Trophoblast cell (in vitro differentiated cells and primary cell): ENCODE data around the gene PDE5A.

Experiments used
- DNase-seq, 2 donors: peaks; one replicate each; pipeline ENCODE4 v3.0.0-alpha.2; 2016
- H2AFZ ChIP-seq: 2 replicates; pipeline ENCODE4 v1.6.1; 2013; ENCODE audit warnings: low read length, moderate library complexity, mild to moderate bottlenecking; ENCODE audit not compliant: insufficient read depth, poor library complexity
- H2AK5ac ChIP-seq: 2 replicates; pipeline ENCODE4 v1.6.1; 2013; ENCODE audit warnings: mild to moderate bottlenecking, low read length
- H2BK120ac ChIP-seq: 2 replicates; pipeline ENCODE4 v1.6.1; 2013; ENCODE audit warnings: low read length, mild to moderate bottlenecking, moderate library complexity; ENCODE audit not compliant: insufficient read depth, poor library complexity
- H2BK12ac ChIP-seq: 2 replicates; pipeline ENCODE4 v1.6.1; 2013; ENCODE audit warnings: mild to moderate bottlenecking, low read length, moderate library complexity
- H2BK5ac ChIP-seq: 2 replicates; pipeline ENCODE4 v1.6.1; 2013; ENCODE audit warnings: low read length, low read depth, moderate library complexity, mild to moderate bottlenecking; ENCODE audit not compliant: poor library complexity
- H3K14ac ChIP-seq: 2 replicates; pipeline ENCODE4 v1.6.1; 2013; ENCODE audit warnings: mild to moderate bottlenecking, low read length
- H3K18ac ChIP-seq: 2 replicates; pipeline ENCODE4 v1.6.1; 2013; ENCODE audit warnings: mild to moderate bottlenecking, low read length
- H3K23ac ChIP-seq: 2 replicates; pipeline ENCODE4 v1.6.1; 2013; ENCODE audit warnings: low read length
- H3K27ac ChIP-seq: 2 replicates; pipeline ENCODE4 v1.5.1; 2013; ENCODE audit warnings: low read depth, mild to moderate bottlenecking, inconsistent platforms, low read length, moderate library complexity
- H3K27me3 ChIP-seq: 2 replicates; pipeline ENCODE4 v1.6.1; 2013; ENCODE audit warnings: inconsistent platforms, mild to moderate bottlenecking, low read length, moderate library complexity; ENCODE audit not compliant: insufficient read depth
- H3K36me3 ChIP-seq, 2 experiments: 1 replicate in 1 of 2; 2 replicates in 1 of 2; pipeline ENCODE4 v1.6.1; 2013; ENCODE audit warnings: low read length in 2 of 2, mild to moderate bottlenecking in 2 of 2, moderate library complexity in 1 of 2; ENCODE audit not compliant: insufficient read depth in 2 of 2, control insufficient read depth in 1 of 2
- H3K4ac ChIP-seq: 2 replicates; pipeline ENCODE4 v1.6.1; 2013; ENCODE audit warnings: low read depth, mild to moderate bottlenecking, low read length, moderate library complexity
- H3K4me1 ChIP-seq, 2 experiments: 1 replicate in 1 of 2; 2 replicates in 1 of 2; pipeline ENCODE4 v1.6.1; 2013; ENCODE audit warnings: low read length in 2 of 2, mild to moderate bottlenecking in 2 of 2, moderate library complexity in 1 of 2; ENCODE audit not compliant: insufficient read depth in 2 of 2, control insufficient read depth in 1 of 2
- H3K4me2 ChIP-seq: 2 replicates; pipeline ENCODE4 v1.6.1; 2013; ENCODE audit warnings: inconsistent platforms, mild to moderate bottlenecking, low read length, moderate library complexity
- H3K4me3 ChIP-seq: 2 replicates; pipeline ENCODE4 v1.5.1; 2013; ENCODE audit warnings: mild to moderate bottlenecking, low read depth, low read length, inconsistent platforms
- H3K79me1 ChIP-seq: one replicate; pipeline ENCODE4 v1.6.1; 2013; ENCODE audit warnings: low read length
- H3K79me2 ChIP-seq: 2 replicates; pipeline ENCODE4 v1.6.1; 2013; ENCODE audit warnings: low read length, mild to moderate bottlenecking; ENCODE audit not compliant: control insufficient read depth, insufficient read depth, poor library complexity
- H3K9ac ChIP-seq: 2 replicates; pipeline ENCODE4 v1.6.1; 2013; ENCODE audit warnings: mild to moderate bottlenecking, low read length
- H3K9me3 ChIP-seq: 2 replicates; pipeline ENCODE4 v1.6.1; 2013; ENCODE audit warnings: low read depth, mild to moderate bottlenecking, control low read depth, inconsistent platforms, low read length; ENCODE audit not compliant: insufficient read depth
- H4K12ac ChIP-seq: 2 replicates; pipeline ENCODE4 v1.6.1; 2013; ENCODE audit warnings: low read depth, mild to moderate bottlenecking, low read length, moderate library complexity
- H4K8ac ChIP-seq: 2 replicates; pipeline ENCODE4 v1.6.1; 2013; ENCODE audit warnings: low read depth, mild to moderate bottlenecking, low read length, moderate library complexity
- H4K91ac ChIP-seq: one replicate; pipeline ENCODE4 v1.6.1; 2013; ENCODE audit warnings: low read depth, mild to moderate bottlenecking, low read length, moderate library complexity
- WGBS: extraction: QIAGEN DNeasy Blood & Tissue Kit; methylation state at CpG from one replicate; pipeline ENCODE4 v1.1.7; 2013; ENCODE audit warnings: missing lambda C conversion rate; ENCODE audit not compliant: insufficient read length, insufficient coverage; ENCODE audit errors: extremely low coverage; 5-methylcytosine and 5-hydroxymethylcytosine counted together

Gene PDE5A

DNA sequence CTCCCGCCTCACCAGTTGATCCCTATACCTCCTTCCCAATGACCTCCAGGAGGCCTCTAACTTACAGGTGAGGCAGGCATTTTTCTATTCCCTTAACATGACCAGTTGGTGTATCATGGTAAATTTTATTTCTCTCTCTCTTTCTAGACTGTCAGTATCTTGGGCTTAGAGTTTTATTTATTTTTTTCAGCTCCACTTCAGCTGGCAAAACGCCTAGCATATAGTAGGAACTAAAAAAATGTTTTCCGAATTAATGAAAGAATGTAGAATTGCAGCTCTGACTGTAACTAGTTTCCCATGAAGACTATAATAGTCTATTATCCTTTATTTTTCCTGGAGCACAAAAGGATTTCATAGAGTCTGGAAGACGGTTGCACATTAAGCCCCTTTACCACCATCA is 84.8 kb downstream of the PDE5A start:
- Histone ChIP-seq H3K18ac (no peak overlapping the region), H3K79me1 (no peaks in the 10 kb centered on the region), H2BK120ac (no peak overlapping the region), H4K12ac (no peak overlapping the region), H3K4me3 (no peak overlapping the region), H3K36me3 (no peaks in the 10 kb centered on the region), H3K4me1 (no peaks in the 10 kb centered on the region), H3K14ac (no peak overlapping the region), H3K4ac (no peak overlapping the region), H3K27me3 (no peaks in the 10 kb centered on the region), H2BK5ac (no peak overlapping the region), H3K79me2 (no peaks in the 10 kb centered on the region), H3K23ac (peak overlapping the region; percentile 31), H2AFZ (no peak overlapping the region), H3K4me2 (no peak overlapping the region), H2AK5ac (no peak overlapping the region), H2BK12ac (no peak overlapping the region), H3K9me3 (no peaks in the 10 kb centered on the region), H4K8ac (no peak overlapping the region), H4K91ac (no peak overlapping the region), H3K27ac (no peak overlapping the region), H3K9ac (no peak overlapping the region)
- DNase-seq = no peak
- no CpG with 5 or more reads among the region's 4 CpGs for WGBS

DNA sequence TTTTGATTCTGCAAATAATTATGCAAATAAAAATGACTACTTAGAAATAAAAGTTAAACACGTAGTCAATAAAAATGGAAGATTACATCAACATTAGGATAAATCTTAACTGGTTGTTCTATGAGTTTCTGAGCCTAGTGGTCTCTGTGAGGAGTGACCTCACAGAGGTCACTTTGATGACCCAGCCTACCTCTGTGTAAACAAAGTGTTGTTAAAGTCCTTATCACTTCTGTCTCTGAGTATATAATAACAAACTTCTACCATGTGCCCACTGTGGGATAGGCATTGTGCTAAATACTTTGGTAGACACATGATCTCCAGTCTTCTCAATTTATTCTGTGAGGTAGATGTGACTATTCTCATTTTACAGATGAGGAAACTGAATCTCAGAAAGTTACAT is 85.4 kb downstream of the PDE5A start:
- DNase-seq = no peak
- H3K27me3 ChIP-seq = no peaks in the 10 kb centered on the region
- no CpG with 5 or more reads among the region's 1 CpG for WGBS

DNA sequence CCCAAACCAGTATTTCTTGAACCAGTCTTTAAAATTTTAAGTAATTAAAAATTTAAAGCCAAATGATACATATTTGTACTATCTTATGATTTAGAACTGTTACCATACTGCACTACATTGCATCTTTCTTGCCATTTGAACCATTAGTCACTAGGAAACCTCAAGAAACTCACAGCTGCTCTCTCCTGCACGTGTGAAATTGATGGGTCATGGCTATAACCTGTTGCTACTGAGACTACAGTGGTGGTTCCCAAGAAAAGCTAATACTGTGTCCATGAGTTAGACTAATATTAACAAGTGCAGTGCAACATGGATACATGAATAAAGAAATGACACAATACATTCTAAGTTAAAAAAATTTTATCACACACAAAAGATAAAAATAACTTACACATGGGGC is 88.4 kb downstream of the PDE5A start:
- no peak overlapping the region for H2BK120ac ChIP-seq
- no peak overlapping the region for H3K9ac ChIP-seq
- H4K91ac ChIP-seq = no peak overlapping the region
- DNase-seq = no peak
- H3K4ac ChIP-seq = no peak overlapping the region
- no peaks in the 10 kb centered on the region for H3K79me2 ChIP-seq
- H2AFZ ChIP-seq = no peak overlapping the region
- H4K8ac ChIP-seq = no peak overlapping the region
- no peaks in the 10 kb centered on the region for H3K4me1 ChIP-seq
- no peaks in the 10 kb centered on the region for H3K36me3 ChIP-seq
- no CpG with 5 or more reads among the region's 1 CpG for WGBS
- H2BK12ac ChIP-seq = no peak overlapping the region
- no peaks in the 10 kb centered on the region for H3K9me3 ChIP-seq
- H3K4me3 ChIP-seq = no peak overlapping the region
- H3K18ac ChIP-seq = no peak overlapping the region
- H4K12ac ChIP-seq = peak overlapping the region; percentile 30
- H3K27ac ChIP-seq = no peak overlapping the region
- H2BK5ac ChIP-seq = no peak overlapping the region
- no peak overlapping the region for H3K23ac ChIP-seq
- no peak overlapping the region for H2AK5ac ChIP-seq
- no peak overlapping the region for H3K4me2 ChIP-seq
- H3K79me1 ChIP-seq = no peaks in the 10 kb centered on the region
- no peak overlapping the region for H3K14ac ChIP-seq
- no peaks in the 10 kb centered on the region for H3K27me3 ChIP-seq

More for the DNA sequence above, 85.4 kb downstream of the PDE5A start:
- no peak overlapping the region for H3K9ac ChIP-seq
- H4K12ac ChIP-seq = no peak overlapping the region
- no peak overlapping the region for H2AFZ ChIP-seq
- H4K91ac ChIP-seq = no peak overlapping the region
- no peak overlapping the region for H3K18ac ChIP-seq
- H3K23ac ChIP-seq = no peak overlapping the region
- H3K79me1 ChIP-seq = no peaks in the 10 kb centered on the region
- no peak overlapping the region for H2BK120ac ChIP-seq
- H3K4ac ChIP-seq = no peak overlapping the region
- H2AK5ac ChIP-seq = no peak overlapping the region
- no peak overlapping the region for H3K27ac ChIP-seq
- H3K79me2 ChIP-seq = no peaks in the 10 kb centered on the region
- no peak overlapping the region for H2BK12ac ChIP-seq
- H3K14ac ChIP-seq = no peak overlapping the region
- H3K36me3 ChIP-seq = no peaks in the 10 kb centered on the region
- H4K8ac ChIP-seq = no peak overlapping the region
- no peaks in the 10 kb centered on the region for H3K4me1 ChIP-seq
- H3K9me3 ChIP-seq = no peaks in the 10 kb centered on the region
- H2BK5ac ChIP-seq = no peak overlapping the region
- H3K4me2 ChIP-seq = no peak overlapping the region
- H3K4me3 ChIP-seq = no peak overlapping the region

DNA sequence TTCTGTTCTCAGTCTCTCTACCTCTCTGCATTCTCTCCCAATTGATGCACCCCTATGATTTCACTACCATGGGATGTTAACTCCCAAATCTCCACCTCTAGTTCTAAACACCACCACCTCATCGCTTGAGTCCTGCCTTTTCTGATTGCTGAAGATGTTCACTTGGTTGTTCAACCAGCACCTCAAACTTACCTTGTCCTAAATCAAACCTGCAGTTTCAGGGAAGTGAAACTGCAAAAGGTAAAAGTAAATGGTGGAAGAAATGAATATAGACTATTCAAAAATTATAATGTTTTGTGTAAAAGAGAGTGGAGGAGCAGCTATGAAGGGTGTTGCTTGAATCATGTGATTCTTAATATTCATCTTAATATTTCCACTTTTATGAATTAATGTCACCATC is 91.0 kb downstream of the PDE5A start:
- Histone ChIP-seq H3K4me3 (no peak overlapping the region), H3K27me3 (no peaks in the 10 kb centered on the region), H3K27ac (no peak overlapping the region), H2AK5ac (no peak overlapping the region), H3K14ac (no peak overlapping the region), H3K4ac (no peak overlapping the region), H2BK120ac (no peak overlapping the region), H3K79me2 (no peaks in the 10 kb centered on the region), H3K23ac (no peak overlapping the region), H2BK12ac (no peak overlapping the region), H2AFZ (no peak overlapping the region), H2BK5ac (no peak overlapping the region), H3K4me1 (no peaks in the 10 kb centered on the region), H4K12ac (no peak overlapping the region), H3K9me3 (peaks cover 2% of the 10 kb centered on the region), H4K91ac (no peak overlapping the region), H4K8ac (no peak overlapping the region), H3K36me3 (peaks cover 0 to 4% of the 10 kb centered on the region in 2 experiments), H3K4me2 (no peak overlapping the region), H3K9ac (no peak overlapping the region), H3K18ac (no peak overlapping the region), H3K79me1 (no peaks in the 10 kb centered on the region)
- WGBS = no CpG with 5 or more reads among the region's 1 CpG
- DNase-seq = no peak
